CD4-positive, alpha-beta T cell treated with Interleukin-6 for 4 hours (primary cell): ENCODE data around the gene PGA3.
"Not testable (repeated sequence)": the region's sequence is repeated elsewhere in the genome, so short reads cannot be mapped to it uniquely, and the experiment has no call there.

ENCODE experiments used
- DNase-seq: peaks from one replicate; pipeline ENCODE4 v3.0.0-alpha.2; 2020; ENCODE audit warnings: mixed read lengths

The PGA3 gene

GRCh38 chr11:61172356-61172755 is 31.0 kb upstream of the PGA3 start:
- DNase-seq: no peak

GRCh38 chr11:61172888-61173287 is 30.4 kb upstream of the PGA3 start:
- no peak for DNase-seq

- DNase-seq: no peak
These were observed 29.9 kb upstream of the PGA3 start for GRCh38 chr11:61173456-61173855.

- DNase-seq: no peak
These were observed 29.0 kb upstream of the PGA3 start for GRCh38 chr11:61174273-61174672.

GRCh38 chr11:61174949-61175348 is 28.4 kb upstream of the PGA3 start:
- DNase-seq: no peak

GRCh38 chr11:61176446-61176845 is 26.9 kb upstream of the PGA3 start:
- DNase-seq: no peak

GRCh38 chr11:61180205-61180604 is 23.1 kb upstream of the PGA3 start:
- DNase-seq: not testable (repeated sequence)

GRCh38 chr11:61181489-61181888 is 21.8 kb upstream of the PGA3 start:
- no peak for DNase-seq

- DNase-seq: no peak
These were observed 19.7 kb upstream of the PGA3 start for GRCh38 chr11:61183645-61184044.

GRCh38 chr11:61186504-61186903 is 16.8 kb upstream of the PGA3 start:
- DNase-seq: no peak

- peak; percentile 86 for DNase-seq
These were observed 15.7 kb upstream of the PGA3 start for GRCh38 chr11:61187505-61188130.

- no peak for DNase-seq
These were observed 13.4 kb upstream of the PGA3 start for GRCh38 chr11:61189933-61190332.

- no peak for DNase-seq
These were observed 9.7 kb upstream of the PGA3 start for GRCh38 chr11:61193596-61193995.

- no peak for DNase-seq
These were observed 9.1 kb upstream of the PGA3 start for GRCh38 chr11:61194169-61194671.

GRCh38 chr11:61194981-61195695 is 8.2 kb upstream of the PGA3 start:
- no peak for DNase-seq

GRCh38 chr11:61195719-61196118 is 7.6 kb upstream of the PGA3 start:
- no peak for DNase-seq

GRCh38 chr11:61198361-61198760 is 5.0 kb upstream of the PGA3 start:
- no peak for DNase-seq

- no peak for DNase-seq
These were observed 4.3 kb upstream of the PGA3 start for GRCh38 chr11:61198948-61199523.

GRCh38 chr11:61201476-61201875 is 1.8 kb upstream of the PGA3 start:
- no peak for DNase-seq

GRCh38 chr11:61203873-61204272 is 558 bp downstream of the PGA3 start:
- not testable (repeated sequence) for DNase-seq

- DNase-seq: not testable (repeated sequence)
These were observed 1.3 kb downstream of the PGA3 start for GRCh38 chr11:61204502-61205059.

GRCh38 chr11:61207636-61208310 is 4.5 kb downstream of the PGA3 start:
- DNase-seq: not testable (repeated sequence)

- DNase-seq: not testable (repeated sequence)
These were observed 7.3 kb downstream of the PGA3 start for GRCh38 chr11:61210629-61211028.
